HL-60 (cell line): ENCODE measurements around the gene TAF4.
"Not testable (repeated sequence)": the region's sequence is repeated elsewhere in the genome, so short reads cannot be mapped to it uniquely, and the experiment has no call there.

Source experiments
- DNase-seq, 2 experiments: peaks; one replicate each; pipeline ENCODE4 v3.0.0-alpha.2; 2010 to 2020; ENCODE audit warnings: low read depth in 1 of 2, low spot score in 1 of 2
- H3K27ac ChIP-seq: fragments of 250-450 bp; sonication (Bioruptor Pico); replicated peaks from 2 replicates; pipeline ENCODE4 v1.5.1; 2020; ENCODE audit warnings: mild to moderate bottlenecking, moderate library complexity
- H3K27me3 ChIP-seq: fragments of 250-450 bp; sonication (Bioruptor Pico); 2 replicates; pipeline ENCODE4 v1.5.1; 2021; ENCODE audit warnings: mild to moderate bottlenecking, moderate library complexity; ENCODE audit not compliant: insufficient read depth, poor library complexity, severe bottlenecking
- H3K4me3 ChIP-seq: replicated peaks from 2 replicates; pipeline ENCODE4 v1.5.1; 2011; ENCODE audit warnings: mild to moderate bottlenecking, control low read depth, low read length; ENCODE audit not compliant: insufficient read depth
- GABPA ChIP-seq: IDR thresholded peaks from 2 replicates; pipeline ENCODE4 v1.6.1; 2012; ENCODE audit warnings: low read depth
- POLR2AphosphoS5 ChIP-seq: IDR thresholded peaks from 2 replicates; pipeline ENCODE4 v1.6.1; 2012; ENCODE audit warnings: low read depth
- SPI1 ChIP-seq: IDR thresholded peaks from 2 replicates; pipeline ENCODE4 v1.6.1; 2012; ENCODE audit warnings: low read depth, mild to moderate bottlenecking, borderline replicate concordance
- TF ChIP-seq, protein P1 (sequence below): IDR thresholded peaks from 2 replicates; pipeline ENCODE4 v1.6.1; 2012; ENCODE audit warnings: low read depth; ENCODE audit not compliant: insufficient replicate concordance
- TF ChIP-seq, protein P2 (sequence below): IDR thresholded peaks from one replicate; pipeline ENCODE4 v1.5.1; 2011; ENCODE audit warnings: low read length, control low read depth, inconsistent platforms; ENCODE audit not compliant: insufficient read depth

TAF4 gene

DNA sequence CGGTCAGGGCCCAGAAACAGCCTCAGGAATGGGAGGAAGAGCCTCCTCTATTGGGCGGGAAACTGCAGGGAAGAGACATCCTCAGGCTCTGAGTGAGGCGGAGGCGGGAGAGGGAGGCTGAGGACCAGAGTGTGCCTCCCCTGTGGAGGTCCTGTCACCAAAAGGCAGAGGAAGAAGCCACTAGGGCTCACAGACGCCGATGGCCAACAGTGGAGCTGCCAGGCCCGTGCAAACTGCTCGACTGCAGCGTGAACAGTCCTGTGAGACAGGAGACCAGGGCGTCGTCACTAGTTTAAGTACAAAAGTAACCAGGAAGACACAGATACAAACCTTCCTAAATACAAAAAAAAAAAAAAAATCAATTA lies 82.7 kb downstream of the TAF4 start:
- Histone ChIP-seq H3K27ac (no peak overlapping the region), H3K27me3 (no peaks in the 10 kb centered on the region), H3K4me3 (no peak overlapping the region)
- no peak for DNase-seq
- TF ChIP-seq POLR2AphosphoS5 (no peak), GABPA (no peak), SPI1 (no peak)
- TF ChIP-seq, protein P1, sequence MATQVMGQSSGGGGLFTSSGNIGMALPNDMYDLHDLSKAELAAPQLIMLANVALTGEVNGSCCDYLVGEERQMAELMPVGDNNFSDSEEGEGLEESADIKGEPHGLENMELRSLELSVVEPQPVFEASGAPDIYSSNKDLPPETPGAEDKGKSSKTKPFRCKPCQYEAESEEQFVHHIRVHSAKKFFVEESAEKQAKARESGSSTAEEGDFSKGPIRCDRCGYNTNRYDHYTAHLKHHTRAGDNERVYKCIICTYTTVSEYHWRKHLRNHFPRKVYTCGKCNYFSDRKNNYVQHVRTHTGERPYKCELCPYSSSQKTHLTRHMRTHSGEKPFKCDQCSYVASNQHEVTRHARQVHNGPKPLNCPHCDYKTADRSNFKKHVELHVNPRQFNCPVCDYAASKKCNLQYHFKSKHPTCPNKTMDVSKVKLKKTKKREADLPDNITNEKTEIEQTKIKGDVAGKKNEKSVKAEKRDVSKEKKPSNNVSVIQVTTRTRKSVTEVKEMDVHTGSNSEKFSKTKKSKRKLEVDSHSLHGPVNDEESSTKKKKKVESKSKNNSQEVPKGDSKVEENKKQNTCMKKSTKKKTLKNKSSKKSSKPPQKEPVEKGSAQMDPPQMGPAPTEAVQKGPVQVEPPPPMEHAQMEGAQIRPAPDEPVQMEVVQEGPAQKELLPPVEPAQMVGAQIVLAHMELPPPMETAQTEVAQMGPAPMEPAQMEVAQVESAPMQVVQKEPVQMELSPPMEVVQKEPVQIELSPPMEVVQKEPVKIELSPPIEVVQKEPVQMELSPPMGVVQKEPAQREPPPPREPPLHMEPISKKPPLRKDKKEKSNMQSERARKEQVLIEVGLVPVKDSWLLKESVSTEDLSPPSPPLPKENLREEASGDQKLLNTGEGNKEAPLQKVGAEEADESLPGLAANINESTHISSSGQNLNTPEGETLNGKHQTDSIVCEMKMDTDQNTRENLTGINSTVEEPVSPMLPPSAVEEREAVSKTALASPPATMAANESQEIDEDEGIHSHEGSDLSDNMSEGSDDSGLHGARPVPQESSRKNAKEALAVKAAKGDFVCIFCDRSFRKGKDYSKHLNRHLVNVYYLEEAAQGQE = no peak
- TF ChIP-seq, protein P2, sequence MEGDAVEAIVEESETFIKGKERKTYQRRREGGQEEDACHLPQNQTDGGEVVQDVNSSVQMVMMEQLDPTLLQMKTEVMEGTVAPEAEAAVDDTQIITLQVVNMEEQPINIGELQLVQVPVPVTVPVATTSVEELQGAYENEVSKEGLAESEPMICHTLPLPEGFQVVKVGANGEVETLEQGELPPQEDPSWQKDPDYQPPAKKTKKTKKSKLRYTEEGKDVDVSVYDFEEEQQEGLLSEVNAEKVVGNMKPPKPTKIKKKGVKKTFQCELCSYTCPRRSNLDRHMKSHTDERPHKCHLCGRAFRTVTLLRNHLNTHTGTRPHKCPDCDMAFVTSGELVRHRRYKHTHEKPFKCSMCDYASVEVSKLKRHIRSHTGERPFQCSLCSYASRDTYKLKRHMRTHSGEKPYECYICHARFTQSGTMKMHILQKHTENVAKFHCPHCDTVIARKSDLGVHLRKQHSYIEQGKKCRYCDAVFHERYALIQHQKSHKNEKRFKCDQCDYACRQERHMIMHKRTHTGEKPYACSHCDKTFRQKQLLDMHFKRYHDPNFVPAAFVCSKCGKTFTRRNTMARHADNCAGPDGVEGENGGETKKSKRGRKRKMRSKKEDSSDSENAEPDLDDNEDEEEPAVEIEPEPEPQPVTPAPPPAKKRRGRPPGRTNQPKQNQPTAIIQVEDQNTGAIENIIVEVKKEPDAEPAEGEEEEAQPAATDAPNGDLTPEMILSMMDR = no peak

DNA sequence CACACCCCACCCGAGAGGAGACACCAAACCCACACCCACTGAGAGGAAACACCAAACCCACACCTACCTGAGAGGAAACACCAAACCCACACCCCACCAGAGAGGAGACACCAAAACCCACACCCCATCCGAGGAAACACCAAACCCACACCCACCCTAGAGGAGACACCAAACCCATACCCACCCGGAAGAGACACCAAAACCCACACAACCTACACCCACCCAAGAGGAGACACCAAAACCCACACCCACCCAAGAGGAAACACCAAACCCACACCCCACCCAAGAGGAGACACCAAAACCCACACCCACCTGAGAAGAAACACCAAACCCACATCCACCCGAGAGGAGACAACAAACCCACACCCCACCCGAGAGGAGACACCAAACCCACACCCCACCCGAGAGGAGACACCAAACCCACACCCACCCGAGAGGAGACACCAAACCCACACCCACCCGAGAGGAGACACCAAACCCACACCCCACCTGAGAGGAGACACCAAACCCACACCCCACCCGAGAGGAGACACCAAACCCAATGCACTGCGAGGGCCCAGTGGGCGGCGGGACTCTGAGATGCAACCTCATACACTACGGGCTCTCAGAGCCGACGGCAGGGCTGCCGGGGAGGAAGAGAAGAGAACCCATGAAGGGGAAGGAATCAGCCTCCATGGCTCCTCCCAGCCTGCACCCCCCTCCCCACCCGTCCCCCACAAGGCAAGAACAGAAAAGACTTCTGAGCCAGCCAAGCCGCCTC lies 83.3 kb downstream of the TAF4 start:
- Histone ChIP-seq H3K27ac (no peak overlapping the region), H3K4me3 (no peak overlapping the region), H3K27me3 (no peaks in the 10 kb centered on the region)
- no peak for DNase-seq
- TF ChIP-seq, protein P1 = no peak
- no peak for TF ChIP-seq POLR2AphosphoS5

DNA sequence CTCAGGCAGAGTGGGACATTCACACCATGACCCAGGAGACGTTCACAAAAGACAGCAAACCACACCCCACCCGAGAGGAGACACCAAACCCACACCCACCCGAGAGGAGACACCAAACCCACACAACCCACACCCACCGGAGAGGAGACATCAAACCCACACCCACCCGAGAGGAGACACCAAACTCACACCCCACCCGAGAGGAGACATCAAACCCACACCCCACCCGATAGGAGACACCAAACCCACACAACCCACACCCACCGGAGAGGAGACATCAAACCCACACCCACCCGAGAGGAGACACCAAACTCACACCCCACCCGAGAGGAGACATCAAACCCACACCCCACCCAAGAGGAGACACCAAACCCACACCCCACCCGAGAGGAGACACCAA lies 84.0 kb downstream of the TAF4 start:
- not testable (repeated sequence) for H3K27ac ChIP-seq, DNase-seq, H3K4me3 ChIP-seq

DNA sequence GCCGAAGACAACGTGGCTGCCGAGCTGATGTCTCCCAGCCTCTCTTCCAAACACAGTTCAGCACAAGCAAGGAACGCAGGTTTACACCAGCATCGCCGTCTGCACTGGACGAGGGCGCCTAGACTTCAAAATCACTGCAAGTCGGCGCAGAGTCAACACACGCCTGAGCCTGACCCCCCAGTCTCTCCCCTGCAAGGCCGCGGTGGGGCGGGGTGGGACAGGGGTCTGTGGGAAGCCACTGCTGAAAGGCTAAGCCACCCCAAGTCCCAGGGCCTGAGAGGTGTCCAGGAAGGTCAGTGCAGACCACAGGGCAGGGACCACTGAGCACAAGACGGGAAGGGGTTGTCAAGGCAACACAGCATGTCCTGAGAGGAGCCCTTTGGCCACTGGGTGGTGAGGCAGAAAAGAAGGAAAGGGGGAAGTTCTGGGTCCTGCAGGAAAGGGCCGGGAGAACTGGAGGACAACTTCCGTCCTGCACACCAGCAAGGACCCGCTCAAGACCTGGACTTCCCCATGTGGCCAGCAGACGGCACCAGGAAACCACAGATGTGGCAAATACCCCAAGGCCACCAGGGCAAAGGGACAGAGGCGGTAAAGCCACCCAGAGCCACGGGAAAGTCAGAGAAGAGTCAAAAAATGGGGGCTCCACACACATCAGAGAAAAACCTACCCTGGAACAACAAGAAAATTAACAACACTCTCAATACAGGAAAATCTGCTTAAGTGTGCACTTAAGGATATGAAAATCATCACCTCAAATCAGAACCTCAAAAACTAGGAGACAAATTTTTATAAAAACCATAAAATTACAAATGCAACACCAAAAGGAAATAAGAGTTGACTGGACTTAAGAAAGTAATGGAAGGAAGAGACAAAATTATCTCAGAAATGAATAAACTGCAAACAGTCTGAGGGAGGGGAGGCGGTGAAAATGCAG lies 84.8 kb downstream of the TAF4 start:
- DNase-seq = peak; percentile 27 to 68
- Histone ChIP-seq H3K27ac (no peak overlapping the region), H3K4me3 (no peak overlapping the region), H3K27me3 (no peaks in the 10 kb centered on the region)
- TF ChIP-seq, protein P1 = no peak
- TF ChIP-seq GABPA (no peak), SPI1 (peak; percentile 11; the same call in 1 of the 2 replicates), POLR2AphosphoS5 (no peak)
- TF ChIP-seq, protein P2 = peak; percentile 69

More for the DNA sequence above, 84.0 kb downstream of the TAF4 start:
- H3K27me3 ChIP-seq = not testable (repeated sequence)
